Stimulated activated CD4-positive, alpha-beta T cell treated with anti-CD3 and anti-CD28 coated beads, Interleukin-1b, Interleukin-23, amount 100 ng/mL, for 24 hours (primary cell): ENCODE measurements around the gene NR6A1.
"Not testable (repeated sequence)": the region's sequence is repeated elsewhere in the genome, so short reads cannot be mapped to it uniquely, and the experiment has no call there.

ENCODE experiments used
- DNase-seq, 4 experiments: peaks; one replicate each; pipeline ENCODE4 v3.0.0-alpha.2; 2020; ENCODE audit warnings: low read depth in 4 of 4, low spot score in 1 of 4

NR6A1 gene

DNA sequence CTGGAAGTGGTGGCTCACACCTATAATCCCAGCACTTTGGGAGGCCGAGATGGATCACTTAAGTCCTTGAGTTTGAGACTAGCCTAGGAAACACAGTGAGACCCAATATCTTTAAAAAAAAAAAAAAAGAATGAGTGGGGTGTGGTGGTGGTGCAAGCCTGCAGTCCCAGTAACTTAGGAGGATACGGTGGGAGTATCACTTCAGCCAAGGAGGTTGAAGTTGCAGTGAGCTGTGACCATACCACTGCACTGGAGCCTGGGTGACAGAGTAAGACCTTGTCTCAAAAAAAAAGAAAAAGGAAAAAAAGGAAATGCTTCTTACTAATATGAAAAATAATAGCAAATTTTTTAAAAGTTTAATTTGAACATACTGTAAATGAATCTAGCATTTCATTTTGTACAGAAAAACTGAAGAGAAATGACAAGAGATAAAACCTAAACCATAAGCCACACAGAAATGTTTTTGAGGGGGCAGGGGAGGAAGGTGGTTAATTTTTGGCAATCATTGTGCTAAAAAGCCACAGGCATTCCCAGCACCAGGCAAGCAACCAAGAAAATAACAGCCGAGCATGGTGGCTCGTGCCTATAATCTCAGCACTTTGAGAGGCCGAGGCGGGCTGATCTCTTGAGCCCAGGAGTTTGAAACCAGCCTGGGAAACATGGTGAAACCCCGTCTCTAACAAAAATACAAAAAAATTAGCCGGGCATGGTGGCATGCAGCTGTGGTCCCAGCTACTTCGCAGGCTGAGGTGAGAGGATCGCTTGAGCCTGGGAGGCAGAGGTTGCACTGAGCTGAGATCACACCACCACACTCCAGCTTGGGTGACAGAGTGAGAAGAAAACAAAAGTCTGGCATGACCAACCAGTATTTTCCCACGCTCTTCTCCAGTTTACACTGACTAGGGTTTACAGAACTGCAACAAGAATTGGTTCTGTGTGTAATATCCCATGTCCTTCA, 149.5 kb downstream of the NR6A1 start:
- no peak for DNase-seq

DNA sequence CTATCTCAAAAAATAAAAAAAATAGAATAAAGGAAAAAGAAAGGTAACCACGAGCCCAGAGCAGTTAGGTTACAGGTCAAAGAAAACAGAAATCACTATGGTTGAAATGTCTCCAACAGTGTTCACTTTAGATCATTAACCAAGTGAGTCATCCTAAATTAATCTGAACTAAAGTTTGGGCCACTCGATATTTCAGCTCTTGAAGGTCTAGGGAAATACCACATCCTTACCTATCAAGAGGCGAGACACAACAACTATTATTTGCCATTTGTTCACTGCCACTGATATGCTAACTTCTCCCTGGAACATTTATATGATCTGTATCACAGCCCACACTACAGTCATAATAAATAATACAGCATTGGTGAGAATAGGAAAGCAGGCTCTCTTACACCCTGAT, 152.6 kb downstream of the NR6A1 start:
- DNase-seq = no peak

DNA sequence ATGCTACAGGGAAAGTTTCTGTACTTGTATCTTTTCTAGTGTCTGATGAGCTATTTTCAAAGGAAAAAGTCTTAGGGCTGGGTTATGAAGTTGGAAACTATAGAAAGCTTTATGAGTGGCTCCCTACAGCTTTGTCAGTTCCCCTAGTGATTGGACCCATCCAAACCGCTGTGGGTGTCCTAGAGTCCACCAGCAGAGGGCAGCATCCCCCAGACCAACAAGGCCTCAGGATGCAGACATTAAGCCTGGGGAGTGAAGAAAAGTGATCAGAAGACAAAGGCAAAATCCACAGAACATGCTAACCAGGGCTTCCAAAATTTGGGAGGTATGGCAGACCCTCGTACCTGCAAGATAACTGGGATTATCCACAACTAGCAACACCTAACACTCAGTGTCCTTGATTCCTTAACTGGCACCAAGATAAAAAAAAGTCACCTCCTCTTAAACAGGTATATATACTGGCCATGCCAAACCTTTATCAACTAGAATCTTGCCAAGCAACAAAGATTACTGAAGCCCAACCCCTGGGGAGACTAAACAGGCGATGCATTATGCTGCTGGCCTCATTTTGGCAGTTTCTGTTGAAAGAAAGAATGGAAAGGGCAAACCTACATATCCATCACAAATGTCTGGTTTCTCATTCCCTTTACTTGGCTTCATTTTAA, 153.5 kb downstream of the NR6A1 start:
- DNase-seq = peak; percentile 41 to 53 (median 50)

DNA sequence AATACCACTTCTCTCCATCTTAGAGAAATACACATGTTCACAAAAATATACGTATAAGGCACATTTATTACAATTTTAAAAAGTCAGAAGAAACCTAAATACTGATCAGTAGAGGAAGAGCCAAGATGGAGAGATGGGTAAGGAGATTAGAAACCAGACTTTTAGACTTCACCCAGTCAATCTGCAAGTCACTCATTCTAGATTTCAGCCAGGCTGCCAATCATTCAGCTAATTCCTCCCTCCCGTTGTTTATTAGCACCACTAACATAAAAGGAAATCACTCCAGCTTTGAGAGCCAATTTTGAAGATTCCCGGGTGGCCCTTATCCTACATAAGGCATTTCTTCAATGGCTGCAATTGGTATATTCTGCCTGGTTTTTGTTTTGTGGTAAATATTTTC, 154.2 kb downstream of the NR6A1 start:
- DNase-seq = no peak

DNA sequence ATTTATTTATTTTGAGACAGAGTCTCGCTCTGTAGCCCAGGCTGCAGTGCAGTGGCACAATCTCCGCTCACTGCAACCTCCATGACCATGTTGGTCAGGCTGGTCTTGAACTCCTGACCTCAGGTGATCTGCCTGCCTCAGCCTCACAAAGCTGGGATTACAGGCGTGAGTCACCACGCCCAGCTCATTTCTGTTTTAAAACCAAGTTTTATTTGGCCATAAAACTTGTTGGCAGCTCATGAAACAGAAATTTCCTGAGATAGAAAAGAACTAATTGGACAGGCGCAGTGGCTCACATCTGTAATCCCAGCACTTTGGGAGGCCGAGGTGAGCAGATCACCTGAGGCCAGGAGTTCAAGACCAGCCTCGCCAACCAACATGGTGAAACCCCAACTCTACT, 155.3 kb downstream of the NR6A1 start:
- DNase-seq = not testable (repeated sequence)

DNA sequence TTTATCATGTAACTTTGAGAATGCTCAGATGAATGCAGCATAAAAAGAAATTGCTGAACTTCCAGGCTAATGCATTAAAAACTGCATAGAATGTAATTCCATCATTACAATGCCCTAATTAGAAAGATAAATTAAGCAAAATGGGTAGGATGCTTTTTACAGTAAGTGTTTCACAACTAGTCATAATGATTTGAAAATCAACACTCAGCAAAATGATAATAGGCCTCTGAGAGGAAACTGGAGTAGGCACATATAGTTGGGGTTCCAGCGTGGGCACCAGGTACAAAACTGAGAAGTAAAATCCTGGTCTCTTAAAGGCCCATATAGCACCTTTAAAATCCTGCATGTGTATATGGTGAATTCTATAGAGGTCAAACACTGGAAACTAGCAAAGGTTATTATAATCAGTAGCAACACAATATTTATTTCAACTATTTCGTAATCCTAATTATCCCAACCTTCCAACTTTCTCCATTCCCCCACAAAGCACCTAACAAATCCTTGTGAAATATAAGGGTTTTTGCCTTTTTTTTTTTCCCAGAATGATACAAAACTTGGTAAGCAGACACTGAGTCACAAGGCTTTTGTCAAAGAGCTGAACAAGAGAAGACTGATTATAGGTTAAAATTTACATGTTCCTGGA, 155.9 kb downstream of the NR6A1 start:
- no peak for DNase-seq

DNA sequence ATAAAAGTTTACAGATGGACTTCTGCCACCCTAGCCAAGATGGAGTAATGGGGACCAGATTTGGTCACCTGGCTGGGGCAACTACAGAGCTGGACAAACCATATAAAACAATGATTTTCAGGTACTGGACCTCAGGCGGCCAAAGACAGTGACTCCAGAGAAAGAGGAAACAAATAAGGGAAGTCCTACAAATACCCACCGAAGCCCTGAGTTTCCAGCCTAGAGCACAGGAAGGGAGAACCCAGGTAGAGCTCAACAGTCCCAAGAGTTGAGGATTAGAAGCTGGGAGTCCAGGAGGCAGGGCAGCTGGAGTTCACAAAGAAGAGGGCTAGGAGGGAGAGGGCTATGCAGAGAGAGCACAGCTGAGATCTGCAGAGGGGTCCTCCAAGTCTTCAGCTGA, 157.3 kb downstream of the NR6A1 start:
- DNase-seq = no peak

DNA sequence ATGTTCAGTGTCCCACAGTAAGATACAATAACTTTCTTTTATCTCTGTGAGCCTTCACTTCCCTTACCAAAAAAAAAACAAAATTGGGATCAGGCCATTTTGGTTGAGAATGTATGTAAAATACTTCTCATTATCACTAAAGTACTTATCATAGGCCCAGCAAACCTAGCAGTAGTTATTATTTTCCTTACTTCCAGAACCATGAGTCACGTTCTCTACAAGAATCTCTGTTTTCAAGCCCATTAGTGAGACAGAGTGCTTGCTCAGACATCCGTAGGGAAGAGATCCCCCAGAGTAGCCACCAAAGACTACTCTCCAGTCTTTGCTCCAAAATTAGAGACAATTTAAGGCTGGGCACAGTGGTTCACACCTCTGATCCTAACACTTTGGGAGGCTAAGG, 160.0 kb downstream of the NR6A1 start:
- no peak for DNase-seq

DNA sequence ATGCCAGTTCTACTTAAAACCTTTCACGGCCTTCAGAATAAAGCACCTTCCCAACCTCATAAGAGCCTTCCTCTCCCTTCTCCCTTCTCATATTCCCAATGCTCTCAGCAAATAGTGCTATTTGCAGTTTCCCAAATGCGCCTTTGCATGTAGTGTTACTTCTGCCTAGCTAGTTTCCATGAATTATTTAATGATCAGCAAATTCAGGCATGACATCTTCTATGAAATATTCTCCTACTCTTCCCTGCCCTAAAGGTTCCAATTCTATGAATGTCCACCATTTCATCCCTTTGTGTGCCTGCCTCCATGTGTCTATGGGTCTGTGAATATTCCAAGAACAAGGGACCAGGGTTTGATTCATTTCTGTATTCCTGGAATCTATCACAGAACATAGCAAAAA, 165.1 kb downstream of the NR6A1 start:
- no peak for DNase-seq

DNA sequence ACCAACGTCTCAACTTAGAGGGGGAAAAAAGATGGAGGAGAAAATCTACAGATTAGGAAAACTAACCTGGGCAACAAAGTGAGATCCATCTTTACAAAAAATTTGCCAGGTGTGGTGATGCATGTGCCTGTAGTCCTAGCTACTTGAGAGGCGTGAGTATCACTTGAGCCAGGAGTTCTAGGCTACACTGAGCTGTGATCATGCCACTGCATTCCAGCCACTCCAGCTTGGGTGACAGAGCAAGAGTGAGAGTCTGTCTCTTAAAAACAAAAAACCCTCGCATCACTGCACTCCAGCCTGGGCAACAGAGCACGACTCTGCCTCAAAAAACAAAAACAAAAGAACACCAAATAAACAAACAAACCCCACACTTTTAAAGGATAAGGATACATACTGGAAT, 165.9 kb downstream of the NR6A1 start:
- no peak for DNase-seq

DNA sequence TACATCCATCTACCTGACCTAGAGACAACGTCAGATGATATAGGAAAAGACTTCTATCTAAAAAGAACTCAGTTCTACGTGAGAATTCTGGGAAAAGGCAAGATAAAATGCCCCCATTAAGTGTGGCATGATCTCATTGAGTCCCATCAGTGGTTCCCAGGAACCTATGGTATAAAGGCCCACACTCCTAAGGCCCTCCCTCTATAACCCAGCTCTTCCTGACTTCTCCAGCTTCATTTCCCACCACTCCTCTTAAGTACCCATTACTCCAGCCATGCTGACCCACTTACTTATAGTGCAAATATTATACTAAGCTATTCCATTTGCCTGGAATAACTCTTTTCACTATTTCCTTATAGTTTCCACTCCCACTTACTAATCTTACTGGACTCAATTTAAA, 168.5 kb downstream of the NR6A1 start:
- DNase-seq = no peak

DNA sequence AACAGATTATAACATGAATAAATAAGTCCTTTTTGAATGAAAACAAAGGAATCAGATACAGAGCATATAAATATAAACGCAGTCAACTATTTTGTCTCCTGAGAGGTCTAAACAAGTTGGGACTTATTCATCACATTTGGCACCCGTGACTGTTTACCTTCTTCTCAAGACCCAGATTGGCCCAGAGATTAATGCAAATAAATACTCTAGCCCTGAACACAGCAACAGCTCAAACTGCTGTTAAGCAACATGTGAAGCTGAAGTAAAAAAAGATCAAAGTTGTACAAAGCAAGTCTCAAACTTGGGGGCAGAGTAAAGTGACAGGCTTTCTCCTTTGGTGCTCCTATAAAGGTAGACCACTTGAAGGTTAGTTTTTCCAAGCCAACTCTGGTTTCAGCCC, 168.9 kb downstream of the NR6A1 start:
- no peak for DNase-seq

DNA sequence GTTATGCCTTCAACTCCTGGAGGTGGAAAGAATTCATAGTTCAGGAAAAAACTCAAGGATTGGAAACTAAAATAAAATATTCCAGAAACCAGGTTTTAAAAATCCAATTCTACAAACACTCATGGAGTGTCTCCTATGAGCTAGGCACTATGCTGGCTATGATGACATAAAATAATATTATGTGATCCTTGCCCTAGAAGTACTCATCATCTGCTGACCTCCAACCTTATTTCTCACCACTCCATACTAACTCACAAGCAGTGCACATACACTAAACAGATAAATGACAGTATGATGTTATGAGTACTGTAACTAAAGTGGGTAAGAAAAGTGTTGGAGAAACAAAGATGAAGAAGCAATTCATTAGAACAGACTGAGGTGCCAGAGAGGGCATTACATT, 170.7 kb downstream of the NR6A1 start:
- DNase-seq = no peak

DNA sequence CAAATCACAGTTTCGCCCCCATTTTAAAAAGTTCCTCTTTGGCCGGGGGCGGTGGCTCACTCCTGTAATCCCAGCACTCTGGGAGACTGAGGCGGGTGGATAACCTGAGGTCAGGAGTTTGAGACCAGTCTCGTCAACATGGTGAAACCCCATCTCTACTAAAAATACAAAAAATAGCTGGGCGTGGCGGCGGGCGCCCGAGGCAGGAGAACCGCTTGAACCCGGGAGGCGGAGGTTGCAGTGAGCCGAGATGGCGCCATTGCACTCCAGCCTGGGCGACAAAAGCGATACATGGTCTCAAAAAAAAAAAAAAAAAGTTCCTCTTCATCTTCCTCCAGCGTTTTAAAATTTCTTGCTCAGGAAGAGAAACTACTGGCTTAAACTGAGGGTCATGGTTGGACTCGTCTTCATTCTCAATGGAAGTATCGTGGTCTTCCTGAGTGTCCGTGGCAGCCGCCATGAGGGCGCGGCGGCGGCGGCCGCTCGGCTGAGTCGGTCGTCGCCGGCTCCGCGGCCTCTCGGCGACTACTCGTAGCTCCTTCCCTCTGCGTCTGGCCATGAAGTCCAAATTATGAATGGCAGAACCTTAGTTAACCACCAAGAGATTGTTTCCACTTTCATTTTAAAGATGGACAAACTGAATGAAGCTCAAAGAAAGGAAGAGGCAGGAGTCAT, 171.9 kb downstream of the NR6A1 start:
- no peak for DNase-seq

DNA sequence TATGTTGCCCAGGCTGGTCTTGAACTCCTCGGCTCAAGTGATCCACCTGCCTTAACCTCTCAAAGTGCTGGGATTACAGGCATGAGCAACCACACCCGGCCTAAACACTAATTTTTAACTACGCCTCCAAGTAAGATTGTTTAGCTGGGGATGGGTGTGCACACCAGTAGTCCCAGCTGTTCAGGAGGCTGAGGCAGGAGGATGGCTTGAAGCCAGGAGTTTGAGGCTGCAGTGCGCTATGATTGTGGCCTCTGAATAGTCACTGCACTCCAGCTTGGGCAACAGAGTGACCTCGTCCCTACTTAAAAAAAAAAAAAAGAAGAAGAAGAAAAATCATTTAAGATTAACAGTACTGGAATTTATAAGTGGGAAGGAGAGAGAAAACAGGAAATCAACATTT, 173.1 kb downstream of the NR6A1 start:
- DNase-seq = no peak

DNA sequence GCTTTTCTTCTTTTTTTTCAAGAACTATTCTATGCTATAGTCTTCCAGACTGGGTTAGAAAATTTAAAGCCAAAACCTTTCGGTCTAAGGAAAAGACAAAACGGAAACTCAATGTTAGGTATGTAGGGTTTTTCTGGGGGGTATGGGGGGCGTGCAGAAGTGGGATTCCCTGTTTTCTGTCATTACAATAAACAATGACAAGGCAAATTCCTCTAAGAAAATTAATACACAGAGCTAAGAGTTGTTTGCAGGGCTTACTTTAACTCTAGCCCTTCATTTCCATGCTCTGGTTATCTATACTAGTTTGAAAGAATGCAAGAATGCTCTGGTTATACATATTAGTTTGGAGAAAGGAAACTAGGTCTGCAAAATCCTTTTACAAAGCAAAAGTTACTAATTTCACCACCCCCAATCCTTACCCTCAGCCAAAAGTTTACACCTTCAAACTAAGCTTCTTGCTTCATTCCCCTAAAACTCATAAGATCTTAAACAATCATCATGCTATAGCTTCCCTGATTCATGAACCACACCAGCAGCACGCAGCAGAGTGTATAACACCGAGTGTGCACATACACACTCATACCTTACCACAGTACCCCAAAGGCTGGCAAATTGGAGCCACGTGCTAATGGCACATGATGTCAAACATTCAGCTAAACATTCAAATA, 174.8 kb downstream of the NR6A1 start:
- no peak for DNase-seq

DNA sequence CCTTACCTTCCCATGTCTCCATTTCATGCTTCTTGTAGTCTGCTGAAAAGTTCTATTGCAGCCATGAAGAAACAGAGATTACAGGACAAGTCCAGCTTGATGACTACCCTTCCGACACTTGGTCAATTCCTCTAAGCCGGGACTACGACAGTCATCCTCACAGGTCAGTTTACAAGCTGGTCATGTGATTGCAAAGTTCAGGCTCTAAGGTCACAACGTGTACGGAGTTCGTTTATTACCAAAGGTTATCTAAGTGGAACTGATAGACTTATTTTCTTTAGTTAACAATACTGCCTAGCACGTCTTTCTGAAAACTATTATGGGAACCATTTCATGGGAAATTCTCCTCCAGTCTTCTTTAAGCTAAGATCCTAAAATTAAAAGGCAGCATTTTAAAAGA, 175.4 kb downstream of the NR6A1 start:
- DNase-seq = no peak

DNA sequence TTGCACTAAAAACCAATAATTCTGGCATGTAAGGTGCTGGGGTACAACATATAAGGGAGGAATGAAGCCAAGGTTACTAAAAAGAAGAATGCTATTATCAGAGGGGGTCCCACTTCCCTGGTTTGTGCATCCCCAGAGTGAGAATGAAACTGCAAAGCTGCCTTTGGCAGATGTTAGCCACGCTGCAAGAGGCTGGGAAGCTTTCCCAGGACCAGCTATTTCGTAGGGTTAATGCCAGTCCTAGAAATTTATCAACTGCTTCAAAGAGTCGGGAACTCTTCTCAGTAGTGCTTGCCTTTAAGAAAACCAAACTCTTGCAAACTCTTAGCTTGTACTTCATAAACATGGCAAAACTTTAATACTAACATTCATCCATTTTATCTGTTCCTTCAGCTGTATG, 176.4 kb downstream of the NR6A1 start:
- DNase-seq = no peak

DNA sequence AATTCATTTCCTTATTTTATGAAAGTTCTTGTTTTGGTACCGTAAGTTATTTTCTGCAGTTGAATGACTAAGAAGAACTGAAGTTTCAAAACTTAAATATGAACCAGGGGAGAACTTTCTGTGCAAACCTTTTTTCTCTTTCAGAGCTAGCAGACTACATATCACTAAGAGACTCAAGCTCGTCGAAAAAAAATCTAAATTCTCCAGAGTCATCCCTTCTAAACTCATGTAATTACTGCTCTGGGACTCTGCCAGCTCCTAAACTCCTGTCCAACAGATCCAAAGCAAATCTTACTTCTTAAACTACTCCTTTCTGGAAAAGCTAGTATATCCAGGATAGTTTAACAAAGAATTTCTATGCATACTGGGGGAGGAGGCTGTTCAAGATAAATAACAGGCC, 176.9 kb downstream of the NR6A1 start:
- no peak for DNase-seq

DNA sequence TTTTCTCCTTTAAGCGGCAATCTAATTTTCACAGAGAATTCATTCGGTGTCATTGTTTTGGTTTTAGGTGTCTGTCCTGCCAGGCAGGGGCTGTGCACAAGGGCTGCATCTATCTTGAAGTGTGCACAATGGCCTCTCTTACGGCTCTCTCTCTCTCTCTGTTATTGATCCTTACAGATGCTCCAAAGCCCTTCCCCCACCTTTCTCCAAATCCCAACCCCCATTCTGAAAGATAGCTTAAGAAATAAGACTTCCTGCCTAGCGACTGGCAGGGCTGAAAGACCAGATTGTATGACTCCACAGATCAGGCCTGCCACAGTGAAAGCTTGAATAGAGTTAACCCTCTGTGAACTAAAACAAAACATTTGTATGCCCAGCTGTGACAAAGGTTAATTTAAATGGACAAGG, 177.5 kb downstream of the NR6A1 start:
- DNase-seq = no peak

DNA sequence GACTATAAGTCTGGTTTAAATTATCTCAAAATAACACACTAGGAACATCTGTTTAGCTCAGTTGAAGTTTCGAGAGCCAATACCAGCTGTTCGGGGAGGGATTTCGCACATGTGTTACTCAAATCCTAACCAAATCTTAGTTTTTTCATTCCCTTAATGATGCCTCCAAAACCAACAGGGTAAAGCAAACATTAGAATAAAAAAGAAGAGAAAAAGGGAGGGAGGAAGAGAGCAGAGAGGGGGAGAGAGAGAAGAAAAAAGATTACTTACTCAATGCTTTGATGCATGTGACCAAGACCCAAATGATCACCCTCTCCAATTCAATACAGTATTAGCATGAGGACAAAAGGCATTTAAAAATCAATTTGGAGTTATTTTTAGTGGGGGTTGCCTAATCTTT, 177.9 kb downstream of the NR6A1 start:
- no peak for DNase-seq
